ENCODE measurements around the gene IDS.

GRCh38 chrX:149494844-149495565, 10.1 kb downstream of the IDS start:
- TF ChIP-seq CTCF (conservative IDR thresholded peaks at IDR 0.05) (no peak), ZFX (IDR thresholded peaks at IDR 0.05) (no peak)
